HepG2 (cell line): ENCODE data around the gene CATSPERE. TPM values are rescaled to one million over a fixed set of nuclear protein-coding genes. Genes with fewer than 3 reads are reported as not detected.

Source experiments
- ATF6 ChIP-seq: sonication (generic); formaldehyde crosslinking; conservative IDR thresholded peaks from 2 replicates; pipeline ENCODE4 v1.4.0; 2020; ENCODE audit warnings: missing genetic modification reagents
- CTCF ChIP-seq: sonication (generic); formaldehyde crosslinking; IDR thresholded peaks from 2 replicates; pipeline ENCODE4 v1.5.0; 2020; ENCODE audit warnings: mild to moderate bottlenecking, missing genetic modification reagents, moderate library complexity
- E2F2 ChIP-seq: sonication (generic); formaldehyde crosslinking; IDR thresholded peaks from 2 replicates; pipeline ENCODE4 v1.4.0; 2020; ENCODE audit warnings: missing genetic modification reagents, borderline replicate concordance
- FLYWCH1 ChIP-seq: sonication (generic); formaldehyde crosslinking; IDR thresholded peaks from 2 replicates; pipeline ENCODE4 v1.8.1; 2023; ENCODE audit warnings: mild to moderate bottlenecking, missing genetic modification reagents
- GTF2F1 ChIP-seq: fragments of 150-350 bp; IDR thresholded peaks from 2 replicates; pipeline ENCODE4 v1.6.1; 2014; ENCODE audit warnings: low read length
- HNRNPK ChIP-seq: fragments of 200-400 bp; formaldehyde crosslinking; IDR thresholded peaks from 2 replicates; pipeline ENCODE4 v1.6.1; 2018; ENCODE audit warnings: low read length, low read depth, moderate library complexity, mild to moderate bottlenecking; ENCODE audit not compliant: poor library complexity, severe bottlenecking
- HNRNPUL1 ChIP-seq: fragments of 200-400 bp; formaldehyde crosslinking; IDR thresholded peaks from 2 replicates; pipeline ENCODE4 v1.6.1; 2017; ENCODE audit warnings: low read depth, mild to moderate bottlenecking, low read length, moderate library complexity
- JDP2 ChIP-seq: sonication (generic); formaldehyde crosslinking; IDR thresholded peaks from 2 replicates; pipeline ENCODE4 v1.8.1; 2022; ENCODE audit warnings: missing genetic modification reagents, borderline replicate concordance
- MATR3 ChIP-seq: sonication (generic); formaldehyde crosslinking; IDR thresholded peaks from 2 replicates; pipeline ENCODE4 v1.4.0; 2020; ENCODE audit warnings: missing genetic modification reagents
- MIER2 ChIP-seq: IDR thresholded peaks from 2 replicates; pipeline ENCODE4 v1.6.1; 2016; ENCODE audit warnings: missing biosample characterization, missing genetic modification reagents
- NFIC ChIP-seq: IDR thresholded peaks from 2 replicates; pipeline ENCODE4 v1.6.1; 2012; ENCODE audit warnings: mild to moderate bottlenecking, low read length, inconsistent platforms
- NR2F6 ChIP-seq, 2 experiments: IDR thresholded peaks; 2 replicates each; pipeline ENCODE4 v1.6.1; 2016; ENCODE audit warnings: antibody characterized with exemption in 1 of 2, mild to moderate bottlenecking in 1 of 2
- U2AF1 ChIP-seq: fragments of 200-400 bp; formaldehyde crosslinking; optimal IDR thresholded peaks from 2 replicates; pipeline ENCODE3; 2017; ENCODE audit warnings: mild to moderate bottlenecking, low read depth, low read length
- ZBTB26 ChIP-seq: IDR thresholded peaks from 2 replicates; pipeline ENCODE4 v1.6.1; 2016; ENCODE audit warnings: missing compliant biosample characterization, missing genetic modification reagents, borderline replicate concordance
- ZBTB43 ChIP-seq: sonication (generic); formaldehyde crosslinking; conservative IDR thresholded peaks from 2 replicates; pipeline ENCODE4 v1.4.0; 2020; ENCODE audit warnings: missing genetic modification reagents
- ZFYVE20 ChIP-seq: sonication (generic); formaldehyde crosslinking; IDR thresholded peaks from 2 replicates; pipeline ENCODE4 v1.8.0; 2023; ENCODE audit warnings: low read depth, mild to moderate bottlenecking, moderate library complexity, missing genetic modification reagents, borderline replicate concordance
- ZMYM3 ChIP-seq: sonication (generic); formaldehyde crosslinking; IDR thresholded peaks from 2 replicates; pipeline ENCODE4 v1.5.1; 2020; ENCODE audit warnings: mild to moderate bottlenecking, missing genetic modification reagents
- ZNF282 ChIP-seq: fragments of 450-650 bp; IDR thresholded peaks from 2 replicates; pipeline ENCODE4 v1.6.1; 2018; ENCODE audit not compliant: partially characterized antibody
- ZNF576 ChIP-seq: sonication (generic); formaldehyde crosslinking; IDR thresholded peaks from 2 replicates; pipeline ENCODE4 v1.4.0; 2020; ENCODE audit warnings: mild to moderate bottlenecking, missing genetic modification reagents
- ZNF629 ChIP-seq: sonication (generic); formaldehyde crosslinking; conservative IDR thresholded peaks from 2 replicates; pipeline ENCODE4 v1.5.0; 2020; ENCODE audit warnings: missing genetic modification reagents
- ZSCAN31 ChIP-seq: sonication (generic); formaldehyde crosslinking; IDR thresholded peaks from 2 replicates; pipeline ENCODE4 v1.5.0; 2020; ENCODE audit warnings: low read depth, mild to moderate bottlenecking, missing genetic modification reagents
- polyA plus RNA-seq, 8 experiments: library from polyadenylated mRNA; depleted of rRNA in 3 of 8; stranded (reverse) in 7 of 8; unstranded in 1 of 8; fragments of >200 nt; fragmentation: Illumina TruSeq in 4 of 8; extraction: Trizol in 4 of 8; gene quantifications; 2 replicates each; pipeline versions ENCODE4 v1.2.1 to v1.2.3, GENCODE V29; 2011 to 2016; ENCODE audit warnings: low read depth in 4 of 8, missing spikeins in 1 of 8, mixed read lengths in 1 of 8; ENCODE audit not compliant: insufficient read depth in 1 of 8
- total RNA-seq, 5 experiments: library from RNA; depleted of rRNA; stranded (reverse); fragments of >200 nt; fragmentation: Illumina TruSeq; extraction: Trizol; gene quantifications; 2 replicates each; pipeline ENCODE4 v1.2.3, GENCODE V29; 2016; ENCODE audit warnings: low read depth in 1 of 5

Gene CATSPERE
- total and polyA plus RNA-seq, 2 of the 13 experiments (the other 11 are each of a cell fraction or from before 2014, with no cell fraction given): 0.34 to 0.51 TPM

- TF ChIP-seq ZBTB43 (peak; percentile 18; the same call in 1 of the 2 replicates), ATF6 (CRISPR knock-in tag) (no peak), FLYWCH1 (CRISPR knock-in tag) (no peak), ZNF629 (no peak), E2F2 (no peak), MIER2 (no peak), U2AF1 (no peak), JDP2 (CRISPR knock-in tag) (no peak), ZMYM3 (no peak), NFIC (no peak), ZFYVE20 (CRISPR knock-in tag) (no peak), ZNF576 (CRISPR knock-in tag) (no peak), GTF2F1 (no peak), ZBTB26 (CRISPR knock-in tag) (no peak), MATR3 (CRISPR knock-in tag) (no peak), ZNF282 (no peak), CTCF (CRISPR knock-in tag) (peak; percentile 71), HNRNPK (peak; percentile 70), NR2F6 (IDR thresholded peaks at IDR 0.05) (no peak), NR2F6 (CRISPR knock-in tag; IDR thresholded peaks at IDR 0.05) (no peak), ZSCAN31 (peak; percentile 95), HNRNPUL1 (peak; percentile 22; the same call in 1 of the 2 replicates)
These were observed 191.8 kb downstream of the CATSPERE start, which contains the start of gene DESI2 (continued) for GRCh38 chr1:244652623-244653438.
